ENCODE results near the gene LHX8.

DNA sequence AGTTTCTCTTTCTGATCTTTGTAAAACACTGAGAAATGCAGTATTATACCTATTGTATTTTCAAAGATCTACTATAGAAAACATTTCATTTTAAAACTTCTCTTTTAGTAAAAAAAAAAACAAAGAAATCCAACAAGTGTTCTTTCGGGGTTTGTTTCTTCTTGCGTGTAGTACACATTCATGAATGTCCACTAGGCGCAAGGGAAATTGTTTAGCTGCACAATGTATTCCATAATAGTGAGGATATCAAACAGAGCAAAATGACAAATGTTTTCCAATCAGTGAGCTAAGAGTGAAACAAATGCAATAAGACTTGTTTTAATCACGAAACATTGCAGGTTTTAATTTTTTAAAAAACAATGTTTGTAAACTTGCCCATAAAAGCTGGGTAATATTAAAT, 68.6 kb downstream of the LHX8 start:
- TF ChIP-seq, protein P1, sequence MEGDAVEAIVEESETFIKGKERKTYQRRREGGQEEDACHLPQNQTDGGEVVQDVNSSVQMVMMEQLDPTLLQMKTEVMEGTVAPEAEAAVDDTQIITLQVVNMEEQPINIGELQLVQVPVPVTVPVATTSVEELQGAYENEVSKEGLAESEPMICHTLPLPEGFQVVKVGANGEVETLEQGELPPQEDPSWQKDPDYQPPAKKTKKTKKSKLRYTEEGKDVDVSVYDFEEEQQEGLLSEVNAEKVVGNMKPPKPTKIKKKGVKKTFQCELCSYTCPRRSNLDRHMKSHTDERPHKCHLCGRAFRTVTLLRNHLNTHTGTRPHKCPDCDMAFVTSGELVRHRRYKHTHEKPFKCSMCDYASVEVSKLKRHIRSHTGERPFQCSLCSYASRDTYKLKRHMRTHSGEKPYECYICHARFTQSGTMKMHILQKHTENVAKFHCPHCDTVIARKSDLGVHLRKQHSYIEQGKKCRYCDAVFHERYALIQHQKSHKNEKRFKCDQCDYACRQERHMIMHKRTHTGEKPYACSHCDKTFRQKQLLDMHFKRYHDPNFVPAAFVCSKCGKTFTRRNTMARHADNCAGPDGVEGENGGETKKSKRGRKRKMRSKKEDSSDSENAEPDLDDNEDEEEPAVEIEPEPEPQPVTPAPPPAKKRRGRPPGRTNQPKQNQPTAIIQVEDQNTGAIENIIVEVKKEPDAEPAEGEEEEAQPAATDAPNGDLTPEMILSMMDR (IDR thresholded peaks at IDR 0.05): no peak
- no peak for TF ChIP-seq POLR2A (IDR thresholded peaks at IDR 0.05)

Measured in prostate gland (tissue), 2 donors.